ENCODE measurements around the gene DSCAM. TPM values are rescaled to one million over a fixed set of nuclear protein-coding genes. Genes with fewer than 3 reads are reported as not detected.
A peak's percentile ranks its signal among the peaks of the same experiment; 100 is the strongest.

DSCAM gene
- total RNA-seq, 1 donor from 2014 or later, result not detected

DNA sequence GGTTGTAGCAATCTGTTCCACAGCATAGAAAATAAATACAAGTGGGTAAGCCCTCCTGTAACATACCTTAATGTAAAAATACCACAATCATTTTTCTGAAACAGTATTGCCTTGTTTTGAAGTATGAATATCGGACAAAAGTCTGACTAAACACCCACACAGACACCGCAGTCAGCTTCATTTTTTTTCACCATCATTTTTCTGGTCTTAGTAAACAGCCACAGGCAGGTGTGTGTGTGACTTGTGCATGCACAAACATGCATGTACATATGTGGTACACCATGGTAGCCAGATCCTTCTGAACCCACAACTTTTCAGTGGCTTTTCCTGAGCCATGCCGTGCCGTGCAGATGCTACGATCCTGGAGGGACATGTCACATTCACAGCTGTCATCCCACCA lies 718.1 kb downstream of the DSCAM start:
- no peaks in the 10 kb centered on the region for H3K36me3 Mint-ChIP-seq (ENCODE audit: unreplicated experiment)
- no peaks in the 10 kb centered on the region for H3K4me1 Mint-ChIP-seq (ENCODE audit: unreplicated experiment)
- H3K27ac Mint-ChIP-seq (ENCODE audit: unreplicated experiment), result no peak overlapping the region
- DNase-seq (ENCODE audit: extremely low spot score, unreplicated experiment), result no peak
- no peaks in the 10 kb centered on the region for H3K27me3 Mint-ChIP-seq (ENCODE audit: unreplicated experiment)
- TF ChIP-seq CTCF (IDR thresholded peaks at IDR 0.05), result no peak
- peaks cover 18% of the 10 kb centered on the region for H3K9me3 Mint-ChIP-seq (ENCODE audit: unreplicated experiment)
- H3K4me3 Mint-ChIP-seq (ENCODE audit: unreplicated experiment), result no peak overlapping the region

DNA sequence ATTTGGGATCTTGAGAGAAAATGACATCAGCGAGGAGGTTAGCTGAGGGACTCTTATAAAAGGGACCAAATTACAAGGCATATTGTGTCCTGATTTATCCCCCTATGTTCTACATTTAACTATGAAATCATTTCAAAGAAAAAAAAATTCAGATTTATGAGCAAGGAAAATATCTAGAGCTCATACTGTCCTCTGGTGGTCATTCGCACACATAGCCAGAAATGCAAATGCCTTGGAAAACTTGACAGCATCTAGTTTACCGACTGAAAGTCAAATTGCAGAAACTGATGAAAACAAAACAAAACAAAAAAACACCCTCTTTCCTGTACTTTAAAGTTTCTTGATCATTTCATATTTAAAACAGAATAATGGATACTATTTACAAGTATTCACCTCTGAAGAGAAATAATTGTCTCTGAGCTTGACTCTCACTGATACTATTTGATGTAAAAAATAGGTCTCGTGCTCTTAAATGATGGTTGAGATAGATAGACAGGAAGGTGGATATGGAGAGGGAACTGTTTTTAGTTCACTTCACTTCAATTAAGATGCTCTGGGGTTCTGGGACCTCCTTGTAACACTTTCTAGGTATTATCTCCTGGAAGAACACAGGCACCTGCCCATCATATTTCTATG lies 725.9 kb downstream of the DSCAM start:
- Mint-ChIP-seq H3K4me1 (ENCODE audit: unreplicated experiment) (no peaks in the 10 kb centered on the region), H3K27me3 (ENCODE audit: unreplicated experiment) (no peaks in the 10 kb centered on the region), H3K9me3 (ENCODE audit: unreplicated experiment) (peaks cover 14% of the 10 kb centered on the region), H3K4me3 (ENCODE audit: unreplicated experiment) (no peak overlapping the region), H3K27ac (ENCODE audit: unreplicated experiment) (no peak overlapping the region), H3K36me3 (ENCODE audit: unreplicated experiment) (no peaks in the 10 kb centered on the region)
- DNase-seq (ENCODE audit: extremely low spot score, unreplicated experiment), result no peak
- TF ChIP-seq CTCF (IDR thresholded peaks at IDR 0.05), result peak; percentile 56

DNA sequence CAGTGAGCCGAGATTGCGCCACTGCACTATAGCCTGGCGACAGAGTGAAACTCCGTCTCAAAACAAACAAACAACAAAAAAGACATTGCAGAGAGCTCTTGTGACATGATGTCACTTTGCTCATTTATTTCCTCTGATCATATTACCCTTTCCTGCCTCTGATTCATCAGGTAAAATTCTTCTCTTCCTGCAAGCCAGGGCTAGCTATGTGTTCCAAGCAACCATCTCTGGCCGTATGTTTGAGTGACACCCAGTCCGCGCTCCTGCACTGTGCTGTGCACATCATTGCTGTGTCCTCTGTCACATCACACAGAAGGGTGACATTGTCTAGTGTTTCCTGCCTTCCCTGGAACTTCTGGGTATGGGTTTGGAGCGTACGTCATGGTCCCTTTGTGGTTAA lies 728.4 kb downstream of the DSCAM start:
- Mint-ChIP-seq H3K27ac (ENCODE audit: unreplicated experiment) (no peak overlapping the region), H3K4me3 (ENCODE audit: unreplicated experiment) (no peak overlapping the region), H3K9me3 (ENCODE audit: unreplicated experiment) (peaks cover 25% of the 10 kb centered on the region), H3K36me3 (ENCODE audit: unreplicated experiment) (no peaks in the 10 kb centered on the region), H3K27me3 (ENCODE audit: unreplicated experiment) (no peaks in the 10 kb centered on the region), H3K4me1 (ENCODE audit: unreplicated experiment) (no peaks in the 10 kb centered on the region)
- no peak for DNase-seq (ENCODE audit: extremely low spot score, unreplicated experiment)
- no peak for TF ChIP-seq CTCF (IDR thresholded peaks at IDR 0.05)

- H3K36me3 Mint-ChIP-seq (ENCODE audit: unreplicated experiment), result no peaks in the 10 kb centered on the region
- H3K4me1 Mint-ChIP-seq (ENCODE audit: unreplicated experiment), result no peaks in the 10 kb centered on the region
- H3K4me3 Mint-ChIP-seq (ENCODE audit: unreplicated experiment), result no peak overlapping the region
- no peak for TF ChIP-seq CTCF (IDR thresholded peaks at IDR 0.05)
- no peak for DNase-seq (ENCODE audit: extremely low spot score, unreplicated experiment)
- H3K27ac Mint-ChIP-seq (ENCODE audit: unreplicated experiment), result no peak overlapping the region
- peaks cover 17% of the 10 kb centered on the region for H3K9me3 Mint-ChIP-seq (ENCODE audit: unreplicated experiment)
- H3K27me3 Mint-ChIP-seq (ENCODE audit: unreplicated experiment), result no peaks in the 10 kb centered on the region
Measured at GRCh38 chr21:40117236-40117635, 729.7 kb downstream of the DSCAM start.

- Mint-ChIP-seq H3K4me1 (ENCODE audit: unreplicated experiment) (no peaks in the 10 kb centered on the region), H3K27ac (ENCODE audit: unreplicated experiment) (no peak overlapping the region), H3K27me3 (ENCODE audit: unreplicated experiment) (no peaks in the 10 kb centered on the region), H3K36me3 (ENCODE audit: unreplicated experiment) (no peaks in the 10 kb centered on the region), H3K4me3 (ENCODE audit: unreplicated experiment) (no peak overlapping the region), H3K9me3 (ENCODE audit: unreplicated experiment) (peaks cover 20% of the 10 kb centered on the region)
- no peak for TF ChIP-seq CTCF (IDR thresholded peaks at IDR 0.05)
- DNase-seq (ENCODE audit: extremely low spot score, unreplicated experiment), result no peak
Measured at GRCh38 chr21:40115775-40116174, 731.2 kb downstream of the DSCAM start.

Measured in osteocyte (in vitro differentiated cells).